ENCODE results near the gene NMBR.

DNA sequence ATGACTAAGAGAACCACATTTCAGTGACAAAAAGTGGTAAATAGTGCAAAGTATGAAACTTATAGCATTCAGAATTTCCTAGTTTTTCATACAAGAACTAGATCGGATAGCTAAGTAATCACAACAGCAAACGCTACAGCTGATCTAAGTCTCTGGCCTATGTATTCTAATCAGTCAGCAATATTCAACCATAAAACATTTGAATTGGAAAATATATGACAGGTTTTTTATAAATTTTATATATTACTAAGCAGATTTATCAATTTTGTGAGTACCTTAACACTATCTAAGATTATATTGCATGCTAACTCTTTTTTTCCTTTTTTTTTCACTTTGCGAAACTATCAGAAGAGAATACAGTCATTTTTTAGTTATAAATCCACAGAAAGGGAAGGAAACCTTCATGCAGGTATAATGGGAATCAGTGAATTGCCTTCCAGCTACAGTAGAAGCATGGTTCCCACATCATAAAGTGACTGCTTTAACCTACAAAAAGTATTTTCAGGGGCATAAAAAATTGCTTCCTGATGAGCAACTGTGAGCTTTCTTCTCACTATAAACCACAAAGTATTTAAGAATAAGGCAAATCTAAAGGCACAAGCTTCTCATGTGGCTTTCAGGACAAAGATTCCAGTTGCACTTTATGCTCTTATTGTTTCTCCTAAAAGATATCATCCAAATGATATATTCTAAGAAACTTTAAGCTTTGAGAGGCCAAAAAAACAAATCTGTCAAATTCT, 88.2 kb downstream of the NMBR start:
- TF ChIP-seq, protein P1, sequence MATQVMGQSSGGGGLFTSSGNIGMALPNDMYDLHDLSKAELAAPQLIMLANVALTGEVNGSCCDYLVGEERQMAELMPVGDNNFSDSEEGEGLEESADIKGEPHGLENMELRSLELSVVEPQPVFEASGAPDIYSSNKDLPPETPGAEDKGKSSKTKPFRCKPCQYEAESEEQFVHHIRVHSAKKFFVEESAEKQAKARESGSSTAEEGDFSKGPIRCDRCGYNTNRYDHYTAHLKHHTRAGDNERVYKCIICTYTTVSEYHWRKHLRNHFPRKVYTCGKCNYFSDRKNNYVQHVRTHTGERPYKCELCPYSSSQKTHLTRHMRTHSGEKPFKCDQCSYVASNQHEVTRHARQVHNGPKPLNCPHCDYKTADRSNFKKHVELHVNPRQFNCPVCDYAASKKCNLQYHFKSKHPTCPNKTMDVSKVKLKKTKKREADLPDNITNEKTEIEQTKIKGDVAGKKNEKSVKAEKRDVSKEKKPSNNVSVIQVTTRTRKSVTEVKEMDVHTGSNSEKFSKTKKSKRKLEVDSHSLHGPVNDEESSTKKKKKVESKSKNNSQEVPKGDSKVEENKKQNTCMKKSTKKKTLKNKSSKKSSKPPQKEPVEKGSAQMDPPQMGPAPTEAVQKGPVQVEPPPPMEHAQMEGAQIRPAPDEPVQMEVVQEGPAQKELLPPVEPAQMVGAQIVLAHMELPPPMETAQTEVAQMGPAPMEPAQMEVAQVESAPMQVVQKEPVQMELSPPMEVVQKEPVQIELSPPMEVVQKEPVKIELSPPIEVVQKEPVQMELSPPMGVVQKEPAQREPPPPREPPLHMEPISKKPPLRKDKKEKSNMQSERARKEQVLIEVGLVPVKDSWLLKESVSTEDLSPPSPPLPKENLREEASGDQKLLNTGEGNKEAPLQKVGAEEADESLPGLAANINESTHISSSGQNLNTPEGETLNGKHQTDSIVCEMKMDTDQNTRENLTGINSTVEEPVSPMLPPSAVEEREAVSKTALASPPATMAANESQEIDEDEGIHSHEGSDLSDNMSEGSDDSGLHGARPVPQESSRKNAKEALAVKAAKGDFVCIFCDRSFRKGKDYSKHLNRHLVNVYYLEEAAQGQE (IDR thresholded peaks at IDR 0.05; ENCODE audit: low read depth) = no peak
- TF ChIP-seq FOXM1 (IDR thresholded peaks at IDR 0.05; ENCODE audit: borderline replicate concordance, low read depth) (no peak), NFIC (IDR thresholded peaks at IDR 0.05) (no peak), RAD21 (IDR thresholded peaks at IDR 0.05; ENCODE audit: low read depth) (no peak), CREB1 (IDR thresholded peaks at IDR 0.05; ENCODE audit: low read depth) (no peak), CEBPB (IDR thresholded peaks at IDR 0.05) (no peak), EGR1 (IDR thresholded peaks at IDR 0.05) (no peak), EP300 (IDR thresholded peaks at IDR 0.05; ENCODE audit: borderline replicate concordance) (no peak)

Data from Ishikawa (cell line).